OCI-LY7 (cell line): ENCODE data around the gene CCDC174. TPM values are rescaled to one million over a fixed set of nuclear protein-coding genes. Genes with fewer than 3 reads are reported as not detected.

ENCODE experiments used
- BruUV-seq: library from RNA; stranded (reverse); fragments of 400-500 nt; replicated peaks from 2 replicates; lab custom pipeline; 2021; lab: Mats Ljungman, UMichigan
- CTCF ChIA-PET: fragments of 300-600 bp; sonication (Branson Sonifier 250); formaldehyde crosslinking; loops from one replicate; lab custom pipeline; 2022; ENCODE audit warnings: antibody characterized with exemption; ENCODE audit not compliant: unreplicated experiment; lab: Charles Lee
- POLR2A ChIA-PET: fragments of 300-600 bp; sonication (Branson Sonifier 250); formaldehyde crosslinking; loops from one replicate; lab custom pipeline; 2022; ENCODE audit warnings: antibody characterized with exemption; lab: Charles Lee
- DNase-seq: peaks from one replicate; pipeline ENCODE4 v3.0.0-alpha.2; 2015; ENCODE audit warnings: low spot score
- H2AFZ ChIP-seq: fragments of 200-600 bp; sonication (generic), shearing (Covaris generic); 2 replicates; pipeline ENCODE4 v1.6.1; 2014; ENCODE audit warnings: mild to moderate bottlenecking, antibody characterized with exemption, low read length, moderate library complexity
- H3K27ac ChIP-seq: fragments of 200-600 bp; sonication (generic); 2 replicates; pipeline ENCODE4 v1.5.1; 2014; ENCODE audit warnings: mixed run types, low read depth, mild to moderate bottlenecking, moderate library complexity, low read length, inconsistent platforms; ENCODE audit not compliant: poor library complexity, severe bottlenecking
- H3K36me3 ChIP-seq: fragments of 200-600 bp; sonication (generic); 2 replicates; pipeline ENCODE4 v1.6.1; 2014; ENCODE audit warnings: mild to moderate bottlenecking, antibody characterized with exemption, low read length, moderate library complexity, mixed read lengths; ENCODE audit not compliant: insufficient read depth
- H3K4me1 ChIP-seq: fragments of 200-600 bp; sonication (generic); 2 replicates; pipeline ENCODE4 v1.5.1; 2014; ENCODE audit warnings: mild to moderate bottlenecking, low read length; ENCODE audit not compliant: insufficient read depth, poor library complexity, severe bottlenecking
- H3K4me2 ChIP-seq: fragments of 200-600 bp; sonication (generic); 2 replicates; pipeline ENCODE4 v1.6.1; 2014; ENCODE audit warnings: mild to moderate bottlenecking, low read length
- H3K4me3 ChIP-seq: fragments of 200-600 bp; sonication (generic); 2 replicates; pipeline ENCODE4 v1.5.1; 2014; ENCODE audit warnings: mild to moderate bottlenecking, low read depth, low read length; ENCODE audit not compliant: poor library complexity, severe bottlenecking
- H3K79me2 ChIP-seq: fragments of 200-600 bp; sonication (generic); 2 replicates; pipeline ENCODE4 v1.6.1; 2016; ENCODE audit warnings: low read depth, mild to moderate bottlenecking, low read length, moderate library complexity, mixed read lengths; ENCODE audit not compliant: insufficient read depth
- H3K9me2 ChIP-seq: fragments of 200-600 bp; sonication (generic); 2 replicates; pipeline ENCODE4 v1.6.1; 2016; ENCODE audit warnings: mild to moderate bottlenecking, low read length, mixed read lengths; ENCODE audit not compliant: insufficient read depth
- H3K9me3 ChIP-seq: fragments of 200-600 bp; sonication (generic); 2 replicates; pipeline ENCODE4 v1.6.1; 2014; ENCODE audit warnings: mild to moderate bottlenecking, mixed run types, low read length, mixed read lengths
- H4K20me1 ChIP-seq: fragments of 200-600 bp; sonication (generic); 2 replicates; pipeline ENCODE4 v1.6.1; 2014; ENCODE audit warnings: mild to moderate bottlenecking, antibody characterized with exemption, low read length, moderate library complexity, mixed read lengths; ENCODE audit not compliant: insufficient read depth
- CTCF ChIP-seq: fragments of 200-600 bp; sonication (generic); conservative IDR thresholded peaks from 2 replicates; pipeline ENCODE4 v1.5.1; 2014; ENCODE audit warnings: mild to moderate bottlenecking, antibody characterized with exemption, low read length, moderate library complexity, mixed read lengths
- EZH2phosphoT487 ChIP-seq: fragments of 200-600 bp; sonication (generic); IDR thresholded peaks from 2 replicates; pipeline ENCODE4 v1.6.1; 2018; ENCODE audit warnings: low read depth, borderline replicate concordance, mild to moderate bottlenecking, mixed run types, antibody characterized with exemption, low read length, moderate library complexity, mixed read lengths
- intact Hi-C: fragments of 100-400 bp; cut with micrococcal nuclease; formaldehyde crosslinking; loops from one replicate; pipeline ENCODE4 v1.10.0; 2022; ENCODE audit not compliant: unreplicated experiment
- total RNA-seq, 2 experiments: library from RNA; depleted of rRNA in 1 of 2; stranded (reverse); fragments of >200 nt in 1 of 2; shearing (Covaris generic) in 1 of 2; gene quantifications; 2 replicates each; pipeline ENCODE4 v1.2.3, GENCODE V29; 2014 to 2022

Gene CCDC174
- total RNA-seq, 2 experiments from 2014 or later, result 11.2 to 22.7 TPM

- H3K4me3 ChIP-seq, result no peak overlapping the region
- ChIA-PET CTCF (no interaction called here), POLR2A (interaction anchor here (0.6 kb wide), 1 partner anchor 173 kb away, joined by 4 read pairs; no protein-coding TSS in a partner anchor)
- H4K20me1 ChIP-seq, result no peaks in the 10 kb centered on the region
- no peak overlapping the region for H2AFZ ChIP-seq
- H3K9me3 ChIP-seq, result no peaks in the 10 kb centered on the region
- no peaks in the 10 kb centered on the region for H3K4me1 ChIP-seq
- H3K27ac ChIP-seq, result no peak overlapping the region
- no peak for DNase-seq
- no peak overlapping the region for H3K4me2 ChIP-seq
- no peaks in the 10 kb centered on the region for H3K36me3 ChIP-seq
- BruUV-seq, result no TSS peak
- no peaks in the 10 kb centered on the region for H3K79me2 ChIP-seq
- intact Hi-C loops, result no loop called here
- no peak for TF ChIP-seq EZH2phosphoT487
- no peak for TF ChIP-seq CTCF
- H3K9me2 ChIP-seq, result no peaks in the 10 kb centered on the region
These were observed 48.5 kb upstream of the CCDC174 start for GRCh38 chr3:14602804-14603644.

DNA sequence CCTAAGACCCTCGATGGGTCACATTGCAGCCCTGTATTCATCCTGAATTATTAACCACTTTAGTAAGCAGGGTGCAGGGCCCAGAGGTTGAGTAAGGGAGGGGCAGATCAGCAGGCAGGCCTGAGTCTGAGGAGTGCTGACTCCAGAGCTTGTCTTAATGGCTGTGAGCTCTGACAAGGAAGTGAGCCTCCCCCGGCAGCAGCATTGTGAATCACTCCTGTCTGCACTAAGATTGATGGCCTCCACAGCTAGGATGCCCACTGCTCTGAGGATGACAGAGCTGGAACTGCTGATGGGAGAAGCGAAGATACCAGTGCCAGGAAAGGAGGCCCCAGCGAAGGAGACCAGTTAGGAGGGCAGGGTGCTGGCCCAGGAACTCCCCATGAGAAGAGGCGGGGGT, 46.5 kb upstream of the CCDC174 start:
- Histone ChIP-seq H3K4me1 (no peaks in the 10 kb centered on the region), H3K9me2 (no peaks in the 10 kb centered on the region), H4K20me1 (no peaks in the 10 kb centered on the region), H3K4me3 (no peak overlapping the region), H3K79me2 (no peaks in the 10 kb centered on the region), H2AFZ (no peak overlapping the region), H3K9me3 (no peaks in the 10 kb centered on the region), H3K27ac (no peak overlapping the region), H3K36me3 (no peaks in the 10 kb centered on the region), H3K4me2 (no peak overlapping the region)
- ChIA-PET POLR2A (interaction anchor here (1.0 to 1.5 kb wide), 2 partner anchors 8 to 23 kb away, joined by 3 to 7 read pairs; no protein-coding TSS in a partner anchor), CTCF (interaction anchor here (0.6 kb wide), 1 partner anchor 30 kb away, joined by 3 read pairs; no protein-coding TSS in a partner anchor)
- BruUV-seq, result no TSS peak
- TF ChIP-seq EZH2phosphoT487 (no peak), CTCF (no peak)
- no peak for DNase-seq
- intact Hi-C loops, result no loop called here

DNA sequence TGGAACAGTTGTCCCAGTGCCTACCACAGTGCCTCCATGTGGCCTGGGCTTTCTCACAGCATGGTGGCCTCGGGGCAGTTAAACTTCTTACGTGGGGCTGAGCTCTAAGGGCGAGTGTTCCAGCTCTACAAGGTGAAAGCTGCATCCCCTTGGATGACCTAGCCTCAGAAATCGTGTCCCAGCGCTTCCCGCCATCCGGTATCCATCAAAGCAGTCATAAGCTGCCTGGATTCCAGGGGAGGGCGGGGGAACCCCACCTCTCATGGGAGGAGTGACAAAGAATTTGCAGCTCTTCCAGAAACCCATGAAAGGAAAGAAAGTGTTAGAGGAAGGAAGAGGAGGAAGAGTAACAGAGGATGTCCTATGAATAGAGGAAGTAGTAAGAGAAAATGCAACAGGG, 45.8 kb upstream of the CCDC174 start:
- no TSS peak for BruUV-seq
- DNase-seq, result no peak
- ChIA-PET POLR2A (interaction anchor here (1.5 kb wide), 1 partner anchor 7 kb away, joined by 7 read pairs; no protein-coding TSS in a partner anchor), CTCF (interaction anchor here (0.6 kb wide), 1 partner anchor 30 kb away, joined by 3 read pairs; no protein-coding TSS in a partner anchor)
- Histone ChIP-seq H3K4me2 (no peak overlapping the region), H4K20me1 (no peaks in the 10 kb centered on the region), H2AFZ (no peak overlapping the region), H3K79me2 (no peaks in the 10 kb centered on the region), H3K9me3 (no peaks in the 10 kb centered on the region), H3K9me2 (no peaks in the 10 kb centered on the region), H3K27ac (no peak overlapping the region), H3K4me1 (no peaks in the 10 kb centered on the region), H3K4me3 (no peak overlapping the region), H3K36me3 (no peaks in the 10 kb centered on the region)
- TF ChIP-seq CTCF (no peak), EZH2phosphoT487 (no peak)
- intact Hi-C loops, result no loop called here
